GM19351 (cell line): ENCODE measurements around the gene GK2.

ENCODE experiments used
- ATAC-seq: cut with Tn5 transposase; IDR thresholded peaks from one replicate; pipeline ENCODE4 v1.9.1; 2021; ENCODE audit warnings: mild to moderate bottlenecking, moderate library complexity; ENCODE audit not compliant: unreplicated experiment

The GK2 gene

GRCh38 chr4:79408063-79408462 lies at the start of gene GK2:
Gene GK2 (minus strand): TSS chr4:79408228. CDS start chr4:79408200, 28 bp downstream.
- ATAC-seq, result no peak

- ATAC-seq, result no peak
These were observed 47.2 kb upstream of the GK2 start for GRCh38 chr4:79455216-79455615.

GRCh38 chr4:79454656-79455055 lies 46.6 kb upstream of the GK2 start:
- no peak for ATAC-seq

DNA sequence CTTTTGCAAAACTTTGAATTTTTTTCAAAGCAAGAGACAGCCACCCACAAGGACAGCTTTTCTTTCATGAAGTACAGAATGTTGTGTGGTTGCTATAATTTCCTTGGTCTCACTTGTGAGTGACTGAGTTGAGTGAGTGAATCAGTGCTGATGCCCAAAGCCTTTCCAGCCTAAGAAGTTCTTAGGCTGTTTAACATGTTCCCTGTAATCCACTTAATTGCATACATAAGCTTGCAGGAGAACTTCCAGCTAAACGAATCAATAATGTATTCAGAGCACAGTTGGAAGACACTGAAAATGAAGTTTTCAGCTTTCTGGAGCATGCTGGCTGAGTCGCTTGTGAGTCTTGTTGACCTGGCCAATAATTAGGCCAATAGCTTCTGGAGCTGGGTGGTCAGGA lies 42.0 kb upstream of the GK2 start:
- no peak for ATAC-seq

GRCh38 chr4:79446145-79446544 lies 38.1 kb upstream of the GK2 start:
- ATAC-seq, result no peak

DNA sequence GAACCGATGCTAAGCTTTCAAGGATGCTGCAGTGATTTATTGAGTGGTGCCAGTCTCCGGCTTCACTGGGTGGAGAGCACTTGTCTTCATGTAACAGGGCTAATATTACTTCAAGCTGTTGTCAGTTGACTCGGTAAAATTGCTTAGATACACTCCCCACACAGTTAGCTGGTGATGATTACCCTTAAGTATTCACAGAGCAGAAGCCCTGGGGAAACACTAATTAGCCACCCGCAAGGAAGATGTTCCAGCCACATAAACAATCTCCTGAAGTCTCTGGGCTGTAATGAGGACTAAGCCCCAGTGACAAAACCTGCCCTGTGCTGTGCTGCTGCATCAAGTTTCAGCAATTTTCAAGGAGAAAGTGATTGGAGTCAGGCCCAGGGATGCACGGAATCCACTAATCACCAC lies 37.3 kb upstream of the GK2 start:
- no peak for ATAC-seq

DNA sequence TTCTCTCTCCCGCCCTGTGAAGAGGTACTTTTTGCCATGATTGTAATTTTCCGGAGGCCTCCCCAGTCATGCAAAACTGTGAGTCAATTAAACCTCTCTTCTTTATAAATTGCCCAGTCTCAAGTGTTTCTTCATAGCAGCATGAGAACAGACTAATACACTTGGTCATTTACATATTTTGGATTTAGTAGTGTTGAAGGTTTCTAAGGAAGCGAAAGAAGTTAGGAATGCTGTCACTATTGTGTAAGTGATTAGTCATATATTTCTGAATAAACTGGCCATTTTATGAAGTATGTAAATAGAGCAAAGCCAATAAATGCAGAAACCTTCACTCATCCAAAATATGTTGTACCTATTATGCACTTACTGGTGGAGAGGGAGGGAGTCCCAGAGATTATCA lies 34.4 kb upstream of the GK2 start:
- no peak for ATAC-seq

DNA sequence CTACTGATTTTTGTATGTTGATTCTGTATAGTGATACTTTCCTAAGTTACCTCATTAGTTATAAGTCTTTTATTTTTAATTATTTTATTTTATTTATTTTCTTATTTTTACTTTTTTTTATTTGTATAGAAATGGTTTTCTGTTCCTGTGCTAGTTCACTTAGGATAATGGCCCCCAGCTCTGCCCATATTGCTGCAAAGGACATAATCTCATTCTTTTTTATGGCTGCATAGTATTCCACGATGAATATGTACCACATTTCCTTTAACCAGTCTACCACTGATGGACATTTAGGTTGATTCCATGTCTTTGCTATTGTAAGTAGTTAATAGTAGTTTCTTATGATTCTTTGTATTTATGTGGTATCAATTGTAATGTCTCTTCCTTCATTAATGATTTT lies 31.5 kb upstream of the GK2 start:
- no peak for ATAC-seq

GRCh38 chr4:79431839-79432238 lies 23.8 kb upstream of the GK2 start:
- no peak for ATAC-seq

DNA sequence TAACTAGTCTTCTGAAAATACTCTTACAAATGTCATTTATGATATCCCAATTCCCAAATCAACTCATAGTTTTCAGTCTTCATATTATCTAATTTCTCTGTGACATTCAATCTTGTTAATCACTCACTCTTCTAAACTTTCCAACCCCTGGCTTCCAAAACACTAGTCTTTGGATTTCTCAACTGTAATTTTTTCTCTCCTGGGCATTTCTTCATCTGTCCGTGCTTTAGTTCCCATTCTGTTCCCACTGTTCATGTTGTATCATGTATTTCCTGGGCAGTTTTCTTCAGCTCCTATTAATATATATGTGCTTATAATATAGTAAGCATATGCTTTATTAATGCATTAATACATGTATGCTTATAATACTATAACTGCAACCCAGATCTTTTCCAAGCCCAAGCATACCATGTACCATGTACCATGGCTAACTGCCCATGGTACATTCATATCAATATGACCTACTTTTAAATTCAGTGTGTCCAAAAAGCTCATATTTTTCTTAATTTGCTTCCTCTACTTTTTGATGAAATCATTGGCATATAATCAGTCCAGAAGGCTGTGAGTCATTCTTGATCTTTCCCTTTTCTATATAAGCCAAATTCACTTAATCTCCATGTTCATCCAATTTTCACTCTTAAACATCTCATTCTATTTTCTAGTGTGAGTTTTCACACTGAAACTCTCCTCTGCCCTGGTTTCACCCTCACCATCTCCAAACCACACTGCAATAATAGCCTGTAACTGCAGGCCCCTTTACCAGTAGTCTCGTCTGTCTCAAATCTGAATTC lies 21.3 kb upstream of the GK2 start:
- no peak for ATAC-seq

GRCh38 chr4:79426989-79427388 lies 19.0 kb upstream of the GK2 start:
- ATAC-seq, result no peak

- ATAC-seq, result no peak
These were observed 17.6 kb upstream of the GK2 start for GRCh38 chr4:79425586-79425985.

DNA sequence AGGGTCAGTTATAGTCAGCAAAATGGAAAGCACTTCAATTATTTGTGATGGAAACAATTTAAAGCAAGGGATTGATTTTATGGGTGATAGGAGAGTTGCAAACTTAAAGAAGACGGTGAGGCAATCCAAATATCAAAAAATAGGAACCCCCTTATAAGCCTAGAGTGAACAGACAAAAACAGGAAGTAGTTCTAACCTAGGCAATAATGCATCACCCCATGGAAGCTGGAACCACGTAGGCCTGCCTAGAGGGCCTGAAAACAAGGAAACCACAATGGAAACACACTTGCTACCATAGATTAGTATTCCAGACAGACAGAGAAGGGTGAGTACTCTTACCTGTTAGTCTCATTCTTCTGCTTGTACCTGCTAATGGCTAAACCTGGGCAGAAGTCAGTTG lies 13.5 kb upstream of the GK2 start:
- no peak for ATAC-seq

- ATAC-seq, result no peak
These were observed 5.9 kb upstream of the GK2 start for GRCh38 chr4:79413886-79414285.

DNA sequence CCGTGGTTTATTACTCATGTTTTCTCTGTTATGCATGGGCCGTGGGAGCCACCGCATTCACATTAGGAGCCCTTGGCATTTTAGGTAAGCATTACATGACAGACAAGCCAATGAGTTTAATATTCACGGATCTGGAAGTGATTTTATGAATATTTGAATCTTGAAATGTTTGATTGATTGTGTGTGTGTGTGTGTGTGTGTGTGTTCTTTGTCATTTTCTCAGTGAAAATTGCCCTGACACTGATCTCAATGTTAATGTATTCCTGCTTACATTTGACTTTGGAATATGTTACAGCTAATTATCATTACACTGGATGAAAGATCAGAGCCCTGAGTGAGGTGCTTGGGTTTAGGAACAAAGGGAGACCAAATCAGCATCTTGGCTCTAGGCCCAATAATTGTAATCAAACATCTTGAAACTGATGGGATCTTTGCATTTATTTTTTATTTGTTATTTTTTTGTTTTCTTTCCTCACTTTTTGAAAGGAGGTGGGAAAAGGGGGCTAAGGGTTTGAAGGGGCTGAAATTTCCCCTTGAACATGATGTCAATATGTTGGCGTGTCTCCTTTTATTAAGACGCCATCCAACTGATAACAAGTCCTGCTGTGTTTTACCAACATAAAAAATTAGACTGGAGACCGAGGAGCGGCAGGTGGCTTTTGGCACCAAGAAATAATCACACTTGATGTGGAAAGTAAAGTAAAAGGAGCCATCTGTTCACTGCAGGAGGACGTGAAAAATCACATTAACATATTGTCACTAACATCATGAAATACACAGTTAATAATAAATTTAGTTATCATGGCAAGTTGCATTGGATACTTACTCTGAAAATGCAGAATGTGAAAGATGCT lies 5.2 kb upstream of the GK2 start:
- ATAC-seq, result no peak

GRCh38 chr4:79404666-79405065 lies 3.4 kb downstream of the GK2 start:
- ATAC-seq, result no peak

- no peak for ATAC-seq
These were observed 4.7 kb downstream of the GK2 start for GRCh38 chr4:79403356-79403755.

DNA sequence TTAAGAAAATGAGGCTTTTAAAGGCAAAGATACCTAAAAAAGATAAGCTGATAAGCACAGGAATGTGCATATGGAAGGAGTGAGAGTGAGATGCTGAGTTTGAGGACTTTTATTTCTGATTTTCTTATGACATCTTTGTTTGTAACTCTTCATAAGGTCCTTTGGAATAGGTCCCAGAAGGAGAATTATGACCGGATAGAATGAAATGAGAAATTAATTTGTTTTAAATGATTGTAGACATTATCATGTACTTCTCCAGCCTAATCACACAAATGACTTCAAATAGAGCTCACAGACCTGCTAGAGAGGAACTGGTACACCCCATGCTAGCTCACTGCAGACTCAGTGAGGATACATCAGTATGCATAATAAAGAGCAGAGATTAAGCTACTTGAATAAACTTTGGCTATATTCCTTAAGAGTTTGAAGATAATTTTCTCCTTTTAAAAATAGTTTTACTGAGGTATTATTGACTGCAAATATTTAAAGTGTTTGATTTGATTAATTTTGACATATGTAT lies 5.6 kb downstream of the GK2 start:
- ATAC-seq, result no peak

DNA sequence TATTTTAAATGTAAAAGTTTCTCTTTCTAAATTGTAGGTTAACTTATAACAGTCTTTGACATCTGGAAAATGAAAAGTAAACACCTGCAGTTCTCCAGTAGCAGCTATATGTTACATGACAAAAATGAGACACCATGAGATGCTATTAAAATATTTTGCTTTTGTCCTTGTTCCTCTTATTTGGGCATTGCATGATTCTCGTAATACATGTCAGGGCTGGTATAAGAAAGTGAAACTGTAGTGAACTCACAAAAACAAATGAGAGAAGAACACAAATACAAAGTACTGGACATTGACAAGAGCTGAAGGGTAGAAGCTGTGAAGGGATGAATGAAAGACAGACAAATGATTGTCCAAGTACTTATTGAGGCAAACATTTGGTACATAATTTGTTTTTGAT lies 9.0 kb downstream of the GK2 start:
- ATAC-seq, result peak; percentile 65

GRCh38 chr4:79397951-79398350 lies 10.1 kb downstream of the GK2 start:
- no peak for ATAC-seq

GRCh38 chr4:79396794-79397193 lies 11.2 kb downstream of the GK2 start:
- no peak for ATAC-seq

GRCh38 chr4:79395841-79396240 lies 12.2 kb downstream of the GK2 start:
- no peak for ATAC-seq
